ENCODE data around the gene TH. TPM values are rescaled to one million over a fixed set of nuclear protein-coding genes. Genes with fewer than 3 reads are reported as not detected.

TH gene
- total and polyA plus RNA-seq, 9 donors: 0.12 to 4.1 (median 0.97) TPM; not detected in 2

DNA sequence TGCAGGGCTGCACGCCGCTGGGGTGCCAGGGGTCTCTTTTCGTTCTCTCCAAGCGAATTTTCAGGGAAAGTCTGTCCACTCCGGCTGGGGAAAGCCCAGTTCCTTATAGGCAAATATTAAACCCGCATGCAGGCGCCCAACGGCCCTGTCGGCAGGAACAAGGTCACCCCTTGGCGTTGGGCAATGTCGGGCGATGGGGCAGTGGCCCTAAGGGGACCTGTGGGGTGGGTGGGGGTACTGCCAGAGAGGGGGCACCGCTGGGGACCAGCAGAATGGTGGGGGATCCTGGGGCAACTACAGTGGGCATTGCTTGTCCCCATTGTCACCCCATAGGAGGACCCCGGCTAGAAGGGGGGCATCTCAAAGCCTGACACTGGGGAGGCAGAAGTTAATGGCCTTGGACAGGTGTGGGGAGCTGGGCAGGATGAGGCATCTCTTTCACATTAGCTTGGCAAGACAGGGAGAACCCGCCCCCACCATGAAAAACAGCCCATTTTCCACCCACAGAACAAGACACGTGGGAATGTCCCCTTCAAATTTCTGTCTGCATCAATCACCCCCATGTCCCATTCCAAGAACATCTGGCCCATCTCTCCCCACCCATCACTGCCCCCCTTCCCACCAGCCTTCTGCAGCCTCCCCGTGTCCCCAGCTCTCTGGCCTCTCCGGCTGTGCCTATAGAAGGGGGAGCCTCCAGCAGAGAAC, 26.9 kb downstream of the TH start:
- H3K9me3 ChIP-seq: no peaks in the 10 kb centered on the region
- no peak overlapping the region for H3K4me3 ChIP-seq
- intact Hi-C loops (cut with DNase I): loop anchor here in 2 of 4 donors (5.0 to 10.0 kb wide), 2 partner anchors 220 to 257 kb away; no protein-coding TSS in a partner anchor
- TF ChIP-seq, protein P1, sequence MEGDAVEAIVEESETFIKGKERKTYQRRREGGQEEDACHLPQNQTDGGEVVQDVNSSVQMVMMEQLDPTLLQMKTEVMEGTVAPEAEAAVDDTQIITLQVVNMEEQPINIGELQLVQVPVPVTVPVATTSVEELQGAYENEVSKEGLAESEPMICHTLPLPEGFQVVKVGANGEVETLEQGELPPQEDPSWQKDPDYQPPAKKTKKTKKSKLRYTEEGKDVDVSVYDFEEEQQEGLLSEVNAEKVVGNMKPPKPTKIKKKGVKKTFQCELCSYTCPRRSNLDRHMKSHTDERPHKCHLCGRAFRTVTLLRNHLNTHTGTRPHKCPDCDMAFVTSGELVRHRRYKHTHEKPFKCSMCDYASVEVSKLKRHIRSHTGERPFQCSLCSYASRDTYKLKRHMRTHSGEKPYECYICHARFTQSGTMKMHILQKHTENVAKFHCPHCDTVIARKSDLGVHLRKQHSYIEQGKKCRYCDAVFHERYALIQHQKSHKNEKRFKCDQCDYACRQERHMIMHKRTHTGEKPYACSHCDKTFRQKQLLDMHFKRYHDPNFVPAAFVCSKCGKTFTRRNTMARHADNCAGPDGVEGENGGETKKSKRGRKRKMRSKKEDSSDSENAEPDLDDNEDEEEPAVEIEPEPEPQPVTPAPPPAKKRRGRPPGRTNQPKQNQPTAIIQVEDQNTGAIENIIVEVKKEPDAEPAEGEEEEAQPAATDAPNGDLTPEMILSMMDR (IDR thresholded peaks at IDR 0.05): no peak
- TF ChIP-seq POLR2A (IDR thresholded peaks at IDR 0.05): no peak
- no peak for TF ChIP-seq EP300 (IDR thresholded peaks at IDR 0.05)
- WGBS, 3 donors: 17 to 22% (median 17%) methylated on average over 18 of the region's 18 CpGs
- H3K27ac ChIP-seq: no peak overlapping the region
- no peaks in the 10 kb centered on the region for H3K36me3 ChIP-seq
- no peaks in the 10 kb centered on the region for H3K4me1 ChIP-seq (ENCODE audit: insufficient read depth)
- peaks cover 4% of the 10 kb centered on the region for H3K27me3 ChIP-seq
- DNase-seq: no peak

DNA sequence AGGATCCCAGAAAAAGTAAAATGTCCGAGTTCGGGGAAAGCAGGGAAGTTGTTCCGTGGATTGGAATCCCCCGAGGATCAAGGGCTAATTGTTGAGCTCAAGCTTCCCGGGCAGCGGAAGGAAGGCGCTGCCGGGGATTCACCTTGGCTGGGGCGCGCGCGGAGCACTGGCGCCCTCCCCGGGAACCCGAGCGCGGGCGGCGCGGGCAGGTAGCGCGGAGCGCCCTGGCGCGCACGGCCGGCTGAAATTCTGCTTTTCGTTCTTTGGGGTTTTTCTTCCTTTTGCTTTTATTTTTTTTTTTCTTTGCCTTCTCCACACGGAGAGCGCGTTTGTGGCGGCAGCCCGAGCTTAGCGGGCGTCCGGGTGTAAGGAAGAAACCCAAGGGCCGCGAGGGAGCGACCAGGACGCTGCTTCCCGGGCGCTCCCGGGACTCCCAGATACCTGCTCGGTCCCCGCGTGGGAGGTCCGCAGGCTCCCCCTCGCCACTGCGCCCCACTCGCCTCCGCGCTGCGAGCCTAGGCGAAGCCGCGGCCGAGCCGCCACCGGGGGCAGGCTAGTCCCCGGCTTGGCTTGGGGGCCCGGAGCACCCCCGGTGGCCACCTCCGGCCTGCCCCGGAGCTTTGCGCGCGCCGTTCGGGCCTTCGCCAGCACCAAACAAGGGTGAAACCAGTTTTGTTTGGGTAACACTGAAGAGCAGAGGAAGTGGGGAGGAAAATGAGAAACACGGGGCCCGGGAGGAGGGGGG, 27.6 kb downstream of the TH start:
- no peak overlapping the region for H3K27ac ChIP-seq
- no peaks in the 10 kb centered on the region for H3K4me1 ChIP-seq (ENCODE audit: insufficient read depth)
- intact Hi-C loops (cut with DNase I): loop anchor here in 1 of 4 donors (10.0 kb wide), 1 partner anchor 219 kb away; no protein-coding TSS in a partner anchor
- H3K27me3 ChIP-seq: peaks cover 4% of the 10 kb centered on the region
- TF ChIP-seq, protein P1 (IDR thresholded peaks at IDR 0.05): no peak
- TF ChIP-seq EP300 (IDR thresholded peaks at IDR 0.05) (no peak), POLR2A (IDR thresholded peaks at IDR 0.05) (no peak)
- no peaks in the 10 kb centered on the region for H3K36me3 ChIP-seq
- no peak for DNase-seq
- WGBS, 3 donors: 1 to 6% (median 1%) methylated on average over 72 of the region's 72 CpGs
- H3K9me3 ChIP-seq: no peaks in the 10 kb centered on the region
- no peak overlapping the region for H3K4me3 ChIP-seq

- H3K9me3 ChIP-seq: no peaks in the 10 kb centered on the region
- H3K36me3 ChIP-seq: no peaks in the 10 kb centered on the region
- peaks cover 4% of the 10 kb centered on the region for H3K27me3 ChIP-seq
- no peaks in the 10 kb centered on the region for H3K4me1 ChIP-seq (ENCODE audit: insufficient read depth)
- DNase-seq: no peak
- H3K4me3 ChIP-seq: no peak overlapping the region
- intact Hi-C loops (cut with DNase I): loop anchor here in 1 of 4 donors (10.0 kb wide), 1 partner anchor 219 kb away; no protein-coding TSS in a partner anchor
- 5 to 12% (median 9%) methylated on average over 12 of the region's 12 CpGs for WGBS, 3 donors
- TF ChIP-seq POLR2A (IDR thresholded peaks at IDR 0.05): no peak
- TF ChIP-seq, protein P1 (IDR thresholded peaks at IDR 0.05): no peak
- TF ChIP-seq EP300 (IDR thresholded peaks at IDR 0.05): no peak
- H3K27ac ChIP-seq: no peak overlapping the region
These were observed 28.2 kb downstream of the TH start for GRCh38 chr11:2143477-2143798.

DNA sequence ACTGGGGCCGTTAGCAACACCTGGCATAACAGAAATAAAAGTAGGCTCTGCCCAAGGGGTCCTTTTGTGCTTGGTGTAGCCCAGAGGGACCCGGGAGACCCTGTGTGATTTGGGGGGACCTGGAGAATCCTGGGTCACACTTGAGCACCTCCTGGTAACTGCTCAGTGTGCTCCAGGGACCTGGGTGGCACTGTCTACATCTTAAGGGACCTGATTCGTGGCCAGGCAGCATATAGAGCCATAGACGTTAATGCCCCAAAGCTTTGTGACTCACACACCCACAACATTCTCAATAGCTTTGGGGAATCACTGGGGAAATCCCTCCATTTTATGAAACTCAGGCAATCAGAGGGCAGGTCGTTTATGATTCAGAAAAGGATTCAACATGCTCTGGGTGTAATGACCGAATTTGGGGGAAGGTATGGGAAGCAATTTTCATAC, 28.8 kb downstream of the TH start:
- intact Hi-C loops (cut with DNase I): loop anchor here in 1 of 4 donors (10.0 kb wide), 1 partner anchor 218 kb away; no protein-coding TSS in a partner anchor
- Histone ChIP-seq H3K27ac (no peak overlapping the region), H3K27me3 (peaks cover 4% of the 10 kb centered on the region), H3K4me3 (no peak overlapping the region), H3K9me3 (no peaks in the 10 kb centered on the region), H3K36me3 (no peaks in the 10 kb centered on the region), H3K4me1 (ENCODE audit: insufficient read depth) (no peaks in the 10 kb centered on the region)
- TF ChIP-seq, protein P1 (IDR thresholded peaks at IDR 0.05): no peak
- TF ChIP-seq EP300 (IDR thresholded peaks at IDR 0.05) (no peak), POLR2A (IDR thresholded peaks at IDR 0.05) (no peak)
- 24 to 29% (median 26%) methylated on average over 6 of the region's 6 CpGs for WGBS, 3 donors
- no peak for DNase-seq

Data from ovary (tissue), 9 donors.